ENCODE results near the gene TSTD1.

DNA sequence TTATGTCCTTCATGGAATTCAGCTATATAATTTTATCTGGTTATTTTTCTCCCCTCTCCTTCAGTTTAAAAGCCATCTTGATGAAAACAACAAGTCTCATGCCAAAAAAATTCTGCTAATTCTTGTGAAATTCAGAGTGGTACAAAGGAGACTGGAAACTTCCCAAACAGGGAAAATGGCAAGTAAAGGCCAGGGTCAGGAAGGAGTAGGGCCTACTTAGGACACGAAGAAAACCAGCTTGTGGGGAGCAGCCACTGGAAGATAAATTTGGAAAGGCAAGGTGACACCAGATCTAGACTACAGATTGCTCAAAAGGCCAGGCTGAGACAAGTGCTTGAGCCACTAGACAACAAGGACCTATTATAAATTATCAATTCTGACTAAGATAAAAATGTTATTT is 6.4 kb downstream of the TSTD1 start:
- TF ChIP-seq, protein P1, sequence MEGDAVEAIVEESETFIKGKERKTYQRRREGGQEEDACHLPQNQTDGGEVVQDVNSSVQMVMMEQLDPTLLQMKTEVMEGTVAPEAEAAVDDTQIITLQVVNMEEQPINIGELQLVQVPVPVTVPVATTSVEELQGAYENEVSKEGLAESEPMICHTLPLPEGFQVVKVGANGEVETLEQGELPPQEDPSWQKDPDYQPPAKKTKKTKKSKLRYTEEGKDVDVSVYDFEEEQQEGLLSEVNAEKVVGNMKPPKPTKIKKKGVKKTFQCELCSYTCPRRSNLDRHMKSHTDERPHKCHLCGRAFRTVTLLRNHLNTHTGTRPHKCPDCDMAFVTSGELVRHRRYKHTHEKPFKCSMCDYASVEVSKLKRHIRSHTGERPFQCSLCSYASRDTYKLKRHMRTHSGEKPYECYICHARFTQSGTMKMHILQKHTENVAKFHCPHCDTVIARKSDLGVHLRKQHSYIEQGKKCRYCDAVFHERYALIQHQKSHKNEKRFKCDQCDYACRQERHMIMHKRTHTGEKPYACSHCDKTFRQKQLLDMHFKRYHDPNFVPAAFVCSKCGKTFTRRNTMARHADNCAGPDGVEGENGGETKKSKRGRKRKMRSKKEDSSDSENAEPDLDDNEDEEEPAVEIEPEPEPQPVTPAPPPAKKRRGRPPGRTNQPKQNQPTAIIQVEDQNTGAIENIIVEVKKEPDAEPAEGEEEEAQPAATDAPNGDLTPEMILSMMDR (IDR thresholded peaks at IDR 0.05; ENCODE audit: borderline replicate concordance, extremely low read depth, low read length, poor library complexity, severe bottlenecking), result no peak
- TF ChIP-seq EZH2 (IDR thresholded peaks at IDR 0.05; ENCODE audit: borderline replicate concordance, low read depth, low read length, severe bottlenecking), result no peak

Data from DND-41 (cell line).